IPS-11a (cell line): ENCODE results near the gene SLC4A5.

Experiments used
- H3K4me3 ChIP-seq: one replicate; pipeline ENCODE4 v1.5.1; 2013; ENCODE audit warnings: low read depth, low read length, control low read depth

Gene SLC4A5

GRCh38 chr2:74278694-74279093 is 64.5 kb downstream of the SLC4A5 start:
- H3K4me3 ChIP-seq = no peak overlapping the region

DNA sequence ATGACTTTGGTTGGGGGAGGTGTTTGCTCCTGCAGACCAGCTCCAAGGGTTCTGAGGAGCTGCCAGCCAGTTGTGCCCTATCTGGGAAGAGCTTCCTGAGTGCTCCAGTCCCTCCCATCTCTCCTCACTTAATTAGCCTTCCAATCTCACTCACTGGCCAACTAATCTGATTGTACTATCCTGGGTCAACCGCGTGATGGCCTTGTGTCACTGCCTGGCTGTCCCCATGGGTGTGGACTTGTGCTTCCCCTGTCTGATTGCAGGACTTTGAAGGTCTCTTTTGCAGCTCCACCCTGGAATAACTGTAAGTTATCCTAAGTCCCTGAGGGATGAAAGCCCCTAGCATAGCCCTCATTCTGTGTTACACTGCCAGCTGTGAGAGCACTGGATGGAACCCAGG is 65.0 kb downstream of the SLC4A5 start:
- no peak overlapping the region for H3K4me3 ChIP-seq

GRCh38 chr2:74275228-74275627 is 68.0 kb downstream of the SLC4A5 start:
- H3K4me3 ChIP-seq = no peak overlapping the region

GRCh38 chr2:74269667-74270066 is 73.5 kb downstream of the SLC4A5 start:
- no peak overlapping the region for H3K4me3 ChIP-seq

DNA sequence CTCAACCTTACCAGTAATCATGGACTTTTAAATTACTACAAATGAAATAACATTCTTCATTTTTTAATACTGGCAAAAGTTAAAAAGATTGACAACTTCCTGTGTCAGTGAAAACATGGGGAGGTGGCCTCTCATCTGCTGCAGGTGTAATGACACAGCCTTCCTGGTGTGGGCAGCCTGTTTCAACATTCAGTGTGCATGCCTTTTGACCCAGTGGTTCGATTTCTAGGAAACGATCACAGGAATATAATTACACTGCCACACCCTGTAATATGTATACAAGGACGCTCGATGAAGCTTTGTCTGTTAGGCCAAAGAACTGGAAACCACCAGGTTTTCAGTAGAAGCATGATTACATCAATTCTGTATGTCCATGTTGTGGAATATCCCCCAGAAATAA is 76.1 kb downstream of the SLC4A5 start:
- H3K4me3 ChIP-seq = no peak overlapping the region

DNA sequence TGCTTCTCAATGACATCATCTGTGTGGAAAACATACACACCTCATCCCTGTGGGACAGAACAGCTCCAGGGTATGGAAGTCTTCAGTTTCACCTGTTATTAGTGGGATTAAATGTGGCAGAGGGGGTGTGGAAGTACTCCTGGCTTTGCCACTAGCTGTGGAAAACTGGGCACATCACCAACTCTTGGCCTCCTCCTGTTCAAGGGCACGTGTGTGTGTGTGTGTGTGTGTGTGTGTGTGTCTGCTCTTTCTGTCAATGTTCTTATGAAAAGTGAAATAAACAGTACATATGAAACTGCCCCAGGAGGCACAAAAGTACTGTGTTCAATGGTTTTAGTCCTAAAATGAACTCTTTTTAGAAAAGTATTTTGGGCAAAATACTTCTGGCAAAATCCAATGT is 78.9 kb downstream of the SLC4A5 start:
- H3K4me3 ChIP-seq = no peak overlapping the region

DNA sequence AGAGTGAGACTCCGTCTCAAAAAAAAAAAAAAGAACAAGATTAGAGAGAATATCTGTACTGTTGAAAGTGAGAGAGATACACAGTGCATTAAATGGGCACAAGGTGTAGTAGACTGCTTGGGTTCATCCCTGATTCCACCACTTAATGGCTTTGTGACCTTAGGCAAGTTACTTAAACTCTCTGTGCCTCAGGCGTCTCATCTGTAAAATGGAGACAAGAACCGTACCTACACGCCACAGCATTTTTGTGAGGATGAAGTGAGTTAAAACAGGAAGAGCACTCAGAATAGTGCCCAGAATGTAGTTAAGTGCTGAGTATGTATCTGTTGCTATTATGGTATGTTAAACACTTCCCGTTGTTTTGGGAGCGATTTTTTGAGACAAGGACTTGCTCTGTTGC is 80.5 kb downstream of the SLC4A5 start:
- no peak overlapping the region for H3K4me3 ChIP-seq

GRCh38 chr2:74261204-74261864 is 81.9 kb downstream of the SLC4A5 start:
- no peak overlapping the region for H3K4me3 ChIP-seq

GRCh38 chr2:74260495-74260894 is 82.7 kb downstream of the SLC4A5 start:
- H3K4me3 ChIP-seq = no peak overlapping the region

- no peak overlapping the region for H3K4me3 ChIP-seq
Observed at GRCh38 chr2:74259733-74260132, 83.5 kb downstream of the SLC4A5 start.

DNA sequence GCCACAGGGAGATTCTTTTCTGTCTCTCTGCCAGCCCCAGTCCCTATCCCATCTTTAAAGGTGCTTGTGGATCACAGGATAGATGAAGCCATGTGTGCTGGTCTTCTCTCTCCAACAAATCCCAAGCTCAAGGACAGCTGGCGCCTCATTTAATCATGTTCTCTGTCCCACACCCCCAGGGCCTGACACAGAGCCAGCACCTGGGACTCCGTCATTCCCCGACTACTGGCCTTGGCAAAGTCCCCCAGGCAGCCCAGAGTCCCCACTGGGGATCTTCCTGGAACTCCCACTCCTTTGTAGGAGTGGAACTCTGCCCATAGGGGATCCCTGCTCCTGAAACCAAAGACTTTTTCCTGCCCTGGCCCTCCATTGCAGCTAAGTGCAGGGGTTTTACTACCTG is 84.0 kb downstream of the SLC4A5 start:
- H3K4me3 ChIP-seq = no peak overlapping the region

DNA sequence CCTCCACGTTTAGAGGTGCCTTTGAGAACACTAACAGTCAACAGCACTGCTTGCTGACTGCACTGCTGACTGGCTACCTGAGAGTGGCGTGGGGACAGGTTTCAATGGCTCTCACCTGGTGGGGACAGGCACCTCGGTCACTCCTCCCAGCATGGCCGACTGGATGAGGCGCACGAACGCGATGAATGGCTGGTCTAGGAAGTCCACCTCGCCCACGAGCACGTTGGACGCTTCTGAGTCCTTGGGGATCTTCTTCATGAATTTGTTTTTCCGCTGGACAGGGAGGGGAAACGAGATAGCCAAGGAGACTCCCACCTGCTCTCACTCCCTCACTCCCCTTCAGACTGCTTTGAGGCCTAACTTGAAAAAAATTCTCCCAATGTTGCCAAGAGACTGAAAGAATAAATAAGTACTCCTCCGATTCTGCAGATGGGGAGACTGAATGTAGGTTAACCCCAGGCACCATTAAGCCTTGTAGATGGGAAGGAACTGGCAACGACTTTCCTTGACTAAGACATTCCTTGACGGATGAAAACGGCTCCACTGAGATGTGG is 87.5 kb downstream of the SLC4A5 start:
- H3K4me3 ChIP-seq = no peak overlapping the region

GRCh38 chr2:74253971-74254310 is 89.3 kb downstream of the SLC4A5 start:
- H3K4me3 ChIP-seq = no peak overlapping the region

DNA sequence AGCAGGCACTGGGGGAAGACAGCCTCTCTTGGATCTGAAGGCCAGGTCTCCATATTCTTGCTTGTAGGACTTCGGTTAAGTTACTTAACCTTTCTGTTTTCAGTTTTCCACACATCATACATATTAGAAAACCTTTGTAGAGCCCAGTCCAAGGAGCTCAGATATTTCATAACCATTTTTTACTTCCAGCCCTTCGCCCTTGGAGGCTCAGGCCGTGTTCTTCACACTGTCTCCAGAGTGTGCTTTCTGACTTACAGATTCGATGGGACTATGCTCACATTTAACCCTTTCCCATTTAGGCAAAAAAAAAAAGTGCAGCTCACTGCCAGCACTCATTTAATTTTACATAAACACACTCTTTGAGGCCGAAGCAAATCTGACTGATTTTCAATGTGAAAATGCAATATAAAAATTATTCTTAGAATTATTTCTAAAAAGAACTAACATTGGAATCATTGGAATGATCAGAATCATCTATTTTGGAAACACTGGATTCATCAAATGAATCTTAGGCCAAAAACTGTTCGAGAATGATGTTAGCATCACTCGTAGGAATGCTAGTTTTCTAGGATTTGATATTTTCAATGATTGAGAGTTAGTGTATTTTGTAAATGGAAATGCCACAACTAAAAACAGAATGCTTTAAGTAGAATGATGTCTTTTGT is 89.8 kb downstream of the SLC4A5 start:
- no peak overlapping the region for H3K4me3 ChIP-seq

DNA sequence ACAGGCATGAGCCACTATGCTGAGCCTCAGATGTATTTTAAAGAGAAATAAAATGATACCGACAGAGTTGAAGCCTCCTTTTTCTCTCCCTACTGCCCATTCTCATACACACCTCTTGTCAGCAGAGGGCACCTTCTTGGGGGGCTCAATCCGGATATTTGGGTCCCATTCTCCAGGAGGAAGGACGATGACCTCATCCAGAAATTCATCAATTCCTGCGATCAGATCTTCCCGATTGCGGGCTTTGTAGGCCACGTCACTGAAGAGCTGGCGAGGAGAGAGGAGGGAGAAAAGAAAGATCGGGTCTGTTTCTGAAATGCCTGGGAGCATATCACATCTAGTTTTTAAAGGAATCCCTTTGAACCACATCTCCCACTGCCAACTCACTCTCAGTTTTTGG is 90.4 kb downstream of the SLC4A5 start:
- no peak overlapping the region for H3K4me3 ChIP-seq

DNA sequence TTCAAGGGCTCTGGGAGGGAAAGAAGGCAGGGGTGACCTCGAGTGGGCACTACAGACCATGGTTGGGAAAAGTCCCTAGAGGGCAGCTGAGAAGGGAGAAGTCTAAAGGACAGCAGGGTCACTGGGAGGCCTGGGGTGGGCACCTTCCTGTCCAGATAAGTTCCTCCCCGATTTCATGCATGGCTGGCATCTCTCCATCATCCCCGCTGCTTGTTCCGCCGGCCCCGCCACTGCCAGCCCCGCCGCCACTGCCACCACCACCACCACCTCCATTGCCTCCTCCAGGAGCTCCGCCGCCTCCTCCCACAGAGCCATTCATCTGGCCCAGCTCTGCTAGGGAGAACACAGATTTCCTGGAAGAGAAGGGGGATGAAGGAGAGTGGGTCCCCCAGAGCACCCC is 91.2 kb downstream of the SLC4A5 start:
- no peak overlapping the region for H3K4me3 ChIP-seq

- no peak overlapping the region for H3K4me3 ChIP-seq
Observed at GRCh38 chr2:74250189-74250631, 93.0 kb downstream of the SLC4A5 start.

DNA sequence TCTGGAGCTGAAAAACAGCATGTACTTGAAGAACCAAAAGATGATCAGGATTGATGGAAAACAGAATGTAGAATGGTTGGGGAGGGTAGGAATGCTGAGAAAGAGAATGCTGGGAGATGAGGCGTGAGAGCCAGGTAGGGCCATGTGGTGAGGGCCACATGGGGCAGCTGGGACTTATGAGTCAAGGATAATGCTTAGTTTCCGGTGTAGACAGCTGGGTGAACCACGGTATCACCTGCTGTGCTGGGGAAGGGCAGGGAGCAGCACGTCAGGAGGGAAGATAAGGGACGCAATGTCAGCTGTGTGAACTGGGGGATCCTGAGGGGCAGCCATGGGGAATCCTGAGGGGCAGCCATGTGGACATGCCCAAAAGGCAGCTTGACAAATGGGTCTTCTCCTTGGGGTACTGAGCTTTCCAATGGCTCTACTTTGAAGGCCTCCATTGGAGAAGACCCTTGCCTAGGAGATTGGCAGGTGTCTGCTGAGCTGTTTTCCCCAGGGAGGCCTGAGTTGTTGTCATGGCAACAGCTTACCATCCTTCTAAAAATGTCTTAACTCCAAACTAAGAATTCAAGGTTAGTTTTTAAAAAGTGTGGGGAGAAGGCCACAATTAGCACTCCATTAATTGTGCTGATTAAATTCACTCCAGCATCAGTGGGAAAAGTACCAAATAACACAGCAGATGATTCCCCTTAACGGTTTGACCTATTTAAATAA is 93.7 kb downstream of the SLC4A5 start:
- H3K4me3 ChIP-seq = no peak overlapping the region

DNA sequence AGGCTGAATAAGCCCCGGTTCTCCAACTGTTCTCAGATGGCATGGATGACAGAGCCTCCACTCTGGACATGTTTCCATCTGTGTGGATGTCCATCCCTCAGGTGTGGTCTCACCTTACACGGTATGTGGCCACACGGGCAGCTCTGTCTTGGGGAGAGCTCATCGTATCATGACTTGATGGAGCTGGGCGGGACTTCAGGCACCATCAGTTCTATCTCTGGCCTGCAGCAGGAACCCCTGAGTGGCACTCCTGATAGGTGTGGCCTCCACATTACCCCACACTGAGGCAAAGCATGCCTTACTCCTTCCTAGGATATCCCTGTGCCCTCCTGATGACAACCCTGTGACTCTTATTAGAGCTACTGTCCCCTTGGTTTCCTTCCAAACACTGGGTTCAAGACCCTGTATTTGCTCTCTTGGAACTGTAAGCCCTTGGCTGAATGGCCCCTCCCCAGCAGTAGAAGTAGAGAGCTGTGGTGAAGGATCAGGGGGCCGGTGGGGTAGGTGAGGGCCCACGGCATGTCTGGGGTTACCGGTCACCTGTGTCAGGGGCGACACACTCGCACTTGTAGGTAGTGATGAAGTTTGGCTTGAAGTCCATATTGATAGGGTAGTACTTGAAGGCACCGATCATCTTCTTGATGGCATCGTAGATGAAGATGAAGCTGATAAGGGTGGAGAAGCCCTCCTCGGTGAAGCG is 96.6 kb downstream of the SLC4A5 start:
- H3K4me3 ChIP-seq = no peak overlapping the region

DNA sequence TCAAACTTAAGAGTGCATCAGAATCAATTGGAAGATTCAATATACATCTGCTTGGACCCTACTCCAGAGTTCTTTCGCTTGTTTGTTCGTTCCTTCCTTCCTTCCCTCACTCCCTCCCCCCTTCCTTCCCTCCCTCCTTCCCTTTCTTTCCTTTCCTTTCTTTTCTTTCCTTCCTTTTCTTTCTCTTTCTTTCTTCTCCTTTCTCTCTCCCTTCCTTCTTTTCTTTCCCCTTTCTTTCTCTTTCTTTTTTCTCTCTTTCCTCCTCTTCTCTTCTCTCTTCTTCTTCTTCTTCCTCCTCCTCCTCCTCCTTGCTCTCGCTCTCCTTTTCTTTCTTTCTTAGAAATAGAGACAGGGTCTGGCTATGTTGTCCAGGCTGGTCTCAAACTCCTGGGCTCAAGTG is 98.9 kb downstream of the SLC4A5 start:
- H3K4me3 ChIP-seq = no peak overlapping the region

DNA sequence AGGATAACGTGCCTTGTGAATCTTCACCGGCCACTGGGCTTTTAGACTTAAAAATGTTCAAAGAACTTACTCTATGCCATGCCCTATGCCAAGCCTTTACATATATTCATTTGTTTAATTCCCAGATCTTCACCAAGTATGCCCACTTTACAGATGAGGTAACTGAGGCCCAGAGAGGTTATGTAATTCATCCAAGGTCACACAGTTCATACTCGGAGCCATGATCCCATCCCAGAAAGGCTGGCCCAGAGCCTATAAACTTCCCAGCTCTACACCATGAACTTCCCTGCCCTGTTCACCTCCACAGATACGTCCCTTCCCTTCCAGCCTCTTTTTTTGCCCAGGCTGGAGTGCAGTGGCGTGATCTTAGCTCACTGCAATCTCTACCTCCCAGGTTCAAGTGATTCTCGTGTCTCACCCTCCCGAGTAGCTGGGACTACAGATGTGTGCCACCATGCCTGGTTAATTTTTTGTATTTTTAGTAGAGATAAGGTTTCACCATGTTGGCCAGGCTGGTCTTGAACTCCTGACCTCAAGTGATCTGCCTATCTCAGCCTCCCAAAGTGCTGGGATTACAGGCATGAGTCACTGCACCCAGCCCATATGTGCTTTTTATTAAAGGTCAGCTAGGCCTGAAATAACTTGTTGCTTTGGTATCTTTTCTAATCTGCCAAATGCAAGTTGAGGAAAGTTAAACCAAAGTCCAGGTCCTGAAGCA is 100.7 kb downstream of the SLC4A5 start:
- H3K4me3 ChIP-seq = no peak overlapping the region
